ENCODE results near the gene NEUROG3. TPM values are rescaled to one million over a fixed set of nuclear protein-coding genes. Genes with fewer than 3 reads are reported as not detected.

NEUROG3 gene
- total RNA-seq, 4 donors from 2014 or later: not detected

DNA sequence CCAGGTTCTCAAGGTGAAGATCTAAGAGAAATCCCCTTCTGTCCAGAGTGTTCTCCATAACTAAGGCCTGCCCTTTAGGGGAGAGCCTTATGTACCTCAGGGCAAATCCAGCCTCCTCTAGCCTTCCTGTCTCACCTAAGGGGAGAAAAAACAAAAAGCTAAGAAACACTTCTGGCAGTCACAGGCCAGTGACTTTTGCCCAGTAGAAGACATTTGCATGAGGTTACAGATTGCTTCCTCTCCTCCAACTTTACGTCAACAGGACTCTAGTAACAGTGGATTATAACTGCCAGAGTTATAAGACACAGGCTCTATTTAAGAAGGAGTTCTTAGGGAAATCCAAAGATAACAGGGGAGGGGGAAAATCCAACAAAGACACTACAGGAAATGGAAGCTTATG lies 40.9 kb upstream of the NEUROG3 start:
- H3K4me1 ChIP-seq: no peaks in the 10 kb centered on the region
- H3K27ac ChIP-seq: no peak overlapping the region
- WGBS, 2 donors: 90 to 92% methylated on average over 1 of the region's 1 CpG

DNA sequence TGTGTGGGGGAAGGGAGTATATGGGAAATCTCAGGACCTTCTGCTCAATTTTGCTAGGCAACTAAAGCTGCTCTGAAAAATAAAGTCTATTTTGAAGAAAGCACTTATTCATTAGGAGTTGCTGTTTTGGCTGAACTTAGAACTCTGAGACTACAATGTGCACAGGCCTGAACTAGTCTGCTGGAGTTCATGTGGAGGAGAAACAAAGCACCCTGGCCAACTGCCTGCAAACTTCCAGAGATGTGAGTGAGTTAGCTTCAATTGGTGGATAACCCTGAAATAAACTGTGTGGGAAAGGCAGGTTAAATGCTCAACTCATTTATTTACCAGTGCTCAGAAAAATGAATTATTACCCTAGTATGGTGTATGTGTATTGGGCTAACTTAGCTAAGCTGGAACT lies 39.5 kb upstream of the NEUROG3 start:
- no peaks in the 10 kb centered on the region for H3K36me3 ChIP-seq
- peaks cover 0 to 24% (median 6%) of the 10 kb centered on the region in 4 donors for H3K9me3 ChIP-seq
- H3K4me3 ChIP-seq: no peak overlapping the region
- H3K4me1 ChIP-seq: no peaks in the 10 kb centered on the region
- no peak overlapping the region for H3K27ac ChIP-seq
- H3K27me3 ChIP-seq: no peaks in the 10 kb centered on the region
- DNase-seq (ENCODE audit: low spot score in 2 of 2): no peak
- TF ChIP-seq, protein P1, sequence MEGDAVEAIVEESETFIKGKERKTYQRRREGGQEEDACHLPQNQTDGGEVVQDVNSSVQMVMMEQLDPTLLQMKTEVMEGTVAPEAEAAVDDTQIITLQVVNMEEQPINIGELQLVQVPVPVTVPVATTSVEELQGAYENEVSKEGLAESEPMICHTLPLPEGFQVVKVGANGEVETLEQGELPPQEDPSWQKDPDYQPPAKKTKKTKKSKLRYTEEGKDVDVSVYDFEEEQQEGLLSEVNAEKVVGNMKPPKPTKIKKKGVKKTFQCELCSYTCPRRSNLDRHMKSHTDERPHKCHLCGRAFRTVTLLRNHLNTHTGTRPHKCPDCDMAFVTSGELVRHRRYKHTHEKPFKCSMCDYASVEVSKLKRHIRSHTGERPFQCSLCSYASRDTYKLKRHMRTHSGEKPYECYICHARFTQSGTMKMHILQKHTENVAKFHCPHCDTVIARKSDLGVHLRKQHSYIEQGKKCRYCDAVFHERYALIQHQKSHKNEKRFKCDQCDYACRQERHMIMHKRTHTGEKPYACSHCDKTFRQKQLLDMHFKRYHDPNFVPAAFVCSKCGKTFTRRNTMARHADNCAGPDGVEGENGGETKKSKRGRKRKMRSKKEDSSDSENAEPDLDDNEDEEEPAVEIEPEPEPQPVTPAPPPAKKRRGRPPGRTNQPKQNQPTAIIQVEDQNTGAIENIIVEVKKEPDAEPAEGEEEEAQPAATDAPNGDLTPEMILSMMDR (IDR thresholded peaks at IDR 0.05): no peak
- TF ChIP-seq POLR2A (IDR thresholded peaks at IDR 0.05) (no peak), EP300 (IDR thresholded peaks at IDR 0.05) (no peak)

More for the DNA sequence above, 40.9 kb upstream of the NEUROG3 start:
- H3K36me3 ChIP-seq: no peaks in the 10 kb centered on the region
- H3K4me3 ChIP-seq: no peak overlapping the region
- no peaks in the 10 kb centered on the region for H3K27me3 ChIP-seq
- no peak for DNase-seq (ENCODE audit: low spot score in 2 of 2)
- TF ChIP-seq, protein P1 (IDR thresholded peaks at IDR 0.05): no peak
- no peak for TF ChIP-seq EP300 (IDR thresholded peaks at IDR 0.05)
- no peak for TF ChIP-seq POLR2A (IDR thresholded peaks at IDR 0.05)
- H3K9me3 ChIP-seq: peaks cover 0 to 17% (median 3%) of the 10 kb centered on the region in 4 donors

DNA sequence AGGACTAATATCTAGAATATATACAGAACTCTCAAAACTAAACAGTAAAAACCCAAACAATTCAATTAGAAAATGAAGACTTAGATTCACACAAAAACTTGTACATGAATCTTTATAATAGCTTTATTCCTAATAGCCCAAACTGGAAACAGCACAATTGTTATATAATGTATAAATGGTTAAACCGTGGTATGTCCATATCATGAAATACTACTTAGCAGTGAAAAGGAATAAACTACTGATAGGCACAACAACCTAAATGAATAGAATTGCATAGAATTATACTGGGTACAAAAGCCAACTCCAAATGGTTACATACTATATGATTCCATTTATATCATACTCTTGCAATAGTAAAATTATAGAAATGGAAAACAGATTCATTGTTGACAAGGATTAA lies 35.9 kb upstream of the NEUROG3 start:
- Histone ChIP-seq H3K36me3 (no peaks in the 10 kb centered on the region), H3K4me3 (no peak overlapping the region), H3K4me1 (no peaks in the 10 kb centered on the region), H3K9me3 (peaks cover 0 to 24% (median 6%) of the 10 kb centered on the region in 4 donors), H3K27me3 (no peaks in the 10 kb centered on the region), H3K27ac (no peak overlapping the region)
- 38 to 46% methylated on average over 1 of the region's 1 CpG for WGBS, 2 donors
- DNase-seq (ENCODE audit: low spot score in 2 of 2): no peak
- TF ChIP-seq EP300 (IDR thresholded peaks at IDR 0.05) (no peak), POLR2A (IDR thresholded peaks at IDR 0.05) (no peak)
- TF ChIP-seq, protein P1 (IDR thresholded peaks at IDR 0.05): no peak

DNA sequence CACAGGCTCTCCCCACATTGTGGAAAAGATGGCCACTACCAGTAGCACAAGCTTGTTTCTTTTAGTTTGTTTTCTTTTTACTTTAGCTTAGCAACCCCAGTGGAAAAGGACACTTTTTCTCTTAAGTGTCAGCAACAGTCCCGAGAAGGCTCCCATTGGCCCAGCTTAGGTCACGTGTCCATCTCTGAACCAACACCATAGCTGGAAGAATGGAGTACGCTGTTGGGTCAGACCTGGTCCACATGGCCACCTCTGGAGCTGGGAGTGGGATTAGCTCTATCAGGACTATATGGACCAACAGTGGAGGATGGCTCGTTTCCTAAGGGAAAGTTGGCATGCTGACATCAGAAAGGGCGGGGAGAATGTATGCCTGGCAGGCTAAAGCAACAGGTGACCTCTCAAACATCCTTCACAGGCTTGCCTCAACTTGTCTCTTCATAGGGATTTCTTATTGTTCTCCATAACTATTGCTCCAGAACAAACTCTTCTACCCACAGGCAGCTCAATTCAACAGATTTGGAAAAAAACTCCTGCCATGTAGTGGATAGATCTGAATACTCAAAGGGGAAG lies 27.6 kb upstream of the NEUROG3 start:
- Histone ChIP-seq H3K4me3 (no peak overlapping the region), H3K4me1 (no peaks in the 10 kb centered on the region), H3K27me3 (peaks cover 0 to 6% of the 10 kb centered on the region in 2 donors), H3K36me3 (no peaks in the 10 kb centered on the region), H3K9me3 (no peaks in the 10 kb centered on the region), H3K27ac (no peak overlapping the region)
- no peak for DNase-seq (ENCODE audit: low spot score in 2 of 2)
- TF ChIP-seq, protein P1 (IDR thresholded peaks at IDR 0.05): no peak
- TF ChIP-seq POLR2A (IDR thresholded peaks at IDR 0.05) (no peak), EP300 (IDR thresholded peaks at IDR 0.05) (no peak)
- 72 to 87% methylated on average over 5 of the region's 5 CpGs for WGBS, 2 donors

DNA sequence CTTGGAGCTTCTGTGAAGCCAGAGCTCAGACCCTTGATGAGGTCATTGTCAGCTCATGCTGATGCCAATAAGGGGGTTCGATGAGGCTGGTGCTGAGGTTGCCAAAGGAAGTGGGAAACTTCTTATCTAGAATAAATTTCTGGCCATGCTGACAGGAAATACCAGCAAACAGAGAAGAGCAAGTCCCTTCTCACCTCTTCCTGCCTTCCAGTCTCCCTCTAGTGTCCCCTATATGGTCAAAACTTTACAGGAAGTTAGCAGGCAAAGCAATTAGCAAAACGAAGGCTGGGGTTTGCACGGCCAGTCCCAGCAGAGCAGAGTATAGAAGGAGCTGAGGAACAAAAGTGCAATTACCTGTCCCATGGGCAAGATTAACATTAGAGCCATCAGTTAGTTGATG lies 15.1 kb upstream of the NEUROG3 start:
- H3K4me1 ChIP-seq: no peaks in the 10 kb centered on the region

More for the DNA sequence above, 15.1 kb upstream of the NEUROG3 start:
- 23 to 26% methylated on average over 3 of the region's 3 CpGs for WGBS, 2 donors
- H3K27me3 ChIP-seq: no peaks in the 10 kb centered on the region
- no peak overlapping the region for H3K27ac ChIP-seq
- no peak for DNase-seq (ENCODE audit: low spot score in 2 of 2)
- H3K4me3 ChIP-seq: no peak overlapping the region
- no peaks in the 10 kb centered on the region for H3K9me3 ChIP-seq
- H3K36me3 ChIP-seq: no peaks in the 10 kb centered on the region
- TF ChIP-seq EP300 (IDR thresholded peaks at IDR 0.05): no peak
- TF ChIP-seq, protein P1 (IDR thresholded peaks at IDR 0.05): no peak
- no peak for TF ChIP-seq POLR2A (IDR thresholded peaks at IDR 0.05)
